ENCODE measurements around the gene P3H4.

GRCh38 chr17:41835214-41835799, 23.6 kb upstream of the P3H4 start:
- TF ChIP-seq, protein P1, sequence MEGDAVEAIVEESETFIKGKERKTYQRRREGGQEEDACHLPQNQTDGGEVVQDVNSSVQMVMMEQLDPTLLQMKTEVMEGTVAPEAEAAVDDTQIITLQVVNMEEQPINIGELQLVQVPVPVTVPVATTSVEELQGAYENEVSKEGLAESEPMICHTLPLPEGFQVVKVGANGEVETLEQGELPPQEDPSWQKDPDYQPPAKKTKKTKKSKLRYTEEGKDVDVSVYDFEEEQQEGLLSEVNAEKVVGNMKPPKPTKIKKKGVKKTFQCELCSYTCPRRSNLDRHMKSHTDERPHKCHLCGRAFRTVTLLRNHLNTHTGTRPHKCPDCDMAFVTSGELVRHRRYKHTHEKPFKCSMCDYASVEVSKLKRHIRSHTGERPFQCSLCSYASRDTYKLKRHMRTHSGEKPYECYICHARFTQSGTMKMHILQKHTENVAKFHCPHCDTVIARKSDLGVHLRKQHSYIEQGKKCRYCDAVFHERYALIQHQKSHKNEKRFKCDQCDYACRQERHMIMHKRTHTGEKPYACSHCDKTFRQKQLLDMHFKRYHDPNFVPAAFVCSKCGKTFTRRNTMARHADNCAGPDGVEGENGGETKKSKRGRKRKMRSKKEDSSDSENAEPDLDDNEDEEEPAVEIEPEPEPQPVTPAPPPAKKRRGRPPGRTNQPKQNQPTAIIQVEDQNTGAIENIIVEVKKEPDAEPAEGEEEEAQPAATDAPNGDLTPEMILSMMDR (conservative IDR thresholded peaks at IDR 0.05; ENCODE audit: low read length), result no peak
- TF ChIP-seq EZH2phosphoT487 (IDR thresholded peaks at IDR 0.05; ENCODE audit: borderline replicate concordance, low read depth, low read length), result no peak

All from OCI-LY7 (cell line).